Measurements from ENCODE around the gene KRTAP5-7. TPM values are rescaled to one million over a fixed set of nuclear protein-coding genes. Genes with fewer than 3 reads are reported as not detected.

Gene KRTAP5-7
- total and polyA plus RNA-seq, 2 of the 8 experiments (the other 6 are each of a cell fraction or from before 2014, with no cell fraction given): not detected

DNA sequence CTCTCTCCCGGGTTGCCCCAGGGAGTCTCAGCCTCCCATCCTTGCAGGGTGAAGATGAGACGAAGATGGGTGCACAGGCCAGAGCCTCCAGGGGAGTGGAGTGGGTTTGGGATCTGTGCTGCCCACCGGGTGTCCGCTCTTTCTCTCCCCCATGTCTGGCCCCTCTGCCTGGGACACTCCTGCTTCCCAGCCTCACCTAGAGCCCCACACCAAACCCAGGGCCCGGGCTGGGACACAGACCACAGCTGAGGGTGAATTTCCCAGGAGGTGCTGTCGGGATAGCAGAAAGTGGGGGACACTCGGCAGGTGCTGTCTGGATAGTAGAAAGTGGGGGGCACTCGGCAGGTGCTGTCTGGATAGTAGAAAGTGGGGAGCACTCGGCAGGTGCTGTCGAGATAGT lies 25.0 kb upstream of the KRTAP5-7 start:
- Histone ChIP-seq H3K36me3 (ENCODE audit: control insufficient read depth in 2 of 4, insufficient read depth in 4 of 4, low read length in 3 of 4) (peaks cover 3 to 16% (median 6%) of the 10 kb centered on the region in 4 experiments; a peak in 5 of 8 replicates), H2BK120ac (replicated peaks; ENCODE audit: low read depth, low read length) (no peak overlapping the region), H3K23ac (ENCODE audit: insufficient read length) (no peak overlapping the region), H3K27me3 (replicated peaks in 1 of 4; ENCODE audit: control insufficient read depth in 3 of 4, extremely low read depth in 1 of 4, insufficient read depth in 3 of 4, low read length in 3 of 4) (no peaks in the 10 kb centered on the region), H4K8ac (ENCODE audit: extremely low read depth, insufficient read depth, low read length) (no peak overlapping the region), H3K23me2 (ENCODE audit: low read depth, low read length) (no peaks in the 10 kb centered on the region), H3K4ac (replicated peaks; ENCODE audit: insufficient read length, low read depth, low read length) (no peak overlapping the region), H3K9me3 (ENCODE audit: insufficient read depth in 2 of 2, low read depth in 1 of 2, low read length in 1 of 2) (peaks cover 0 to 3% of the 10 kb centered on the region in 2 experiments; a peak in 1 of 4 replicates), H2BK5ac (ENCODE audit: low read depth, low read length) (no peak overlapping the region), H3K14ac (ENCODE audit: insufficient read length) (no peak overlapping the region), H4K20me1 (replicated peaks in 1 of 2; ENCODE audit: control insufficient read depth in 1 of 2, insufficient read depth in 2 of 2, low read length in 2 of 2) (peaks cover 0 to 1% of the 10 kb centered on the region in 2 experiments), H2BK20ac (ENCODE audit: low read length) (no peak overlapping the region), H4K5ac (ENCODE audit: insufficient read length, low read depth, low read length) (no peak overlapping the region), H3K27ac (ENCODE audit: low read depth, low read length) (no peak overlapping the region), H3K9ac (replicated peaks in 1 of 4; ENCODE audit: extremely low read depth in 1 of 4, low read depth in 3 of 4, low read length in 3 of 4) (no peak overlapping the region), H3K4me3 (ENCODE audit: extremely low read depth in 1 of 4, insufficient read depth in 2 of 4, low read depth in 3 of 4, low read length in 4 of 4) (no peak overlapping the region), H3K4me1 (replicated peaks in 1 of 4; ENCODE audit: control insufficient read depth in 3 of 4, insufficient read depth in 4 of 4, low read length in 3 of 4) (peaks cover 0 to 8% (median 5%) of the 10 kb centered on the region in 4 experiments; a peak in 5 of 7 replicates), H3K79me1 (ENCODE audit: low read depth, low read length) (no peaks in the 10 kb centered on the region), H2AK5ac (ENCODE audit: low read depth, low read length) (no peak overlapping the region), H2AFZ (ENCODE audit: low read length) (no peak overlapping the region), H2BK15ac (ENCODE audit: low read length) (no peak overlapping the region), H4K91ac (replicated peaks; ENCODE audit: insufficient read length, low read length) (no peak overlapping the region), H3K4me2 (ENCODE audit: insufficient read depth in 1 of 2, low read depth in 2 of 2, low read length in 2 of 2) (no peak overlapping the region), H2BK12ac (ENCODE audit: low read depth, low read length) (no peak overlapping the region), H3K56ac (replicated peaks; ENCODE audit: insufficient read length, low read depth, low read length) (no peak overlapping the region), H3K18ac (ENCODE audit: extremely low read depth, low read length) (no peak overlapping the region), H3K79me2 (ENCODE audit: control insufficient read depth in 1 of 2, insufficient read depth in 2 of 2, low read length in 2 of 2) (no peaks in the 10 kb centered on the region)
- WGBS, 2 experiments (ENCODE audit: extremely low coverage in 1 of 2, insufficient coverage in 1 of 2, insufficient read length in 1 of 2, insufficient replicate concordance in 2 of 2, low coverage in 1 of 2, low lambda C conversion rate in 2 of 2, missing lambda C conversion rate in 1 of 2): 84% methylated on average over 9 of the region's 10 CpGs; no CpG with 5 or more reads in 1 of the 2 experiments
- peak in 1 of 2 experiments; percentile 23 for DNase-seq (ENCODE audit: low read depth in 1 of 2, low spot score in 2 of 2)
- no peak for FAIRE-seq
- POLR2A ChIA-PET (ENCODE audit: partially characterized antibody): interaction anchor here (0.7 kb wide), 1 partner anchor 17 kb away, joined by 3 read pairs; no protein-coding TSS in a partner anchor
- CTCF ChIA-PET (ENCODE audit: partially characterized antibody): no interaction called here
- TF ChIP-seq RFX5 (IDR thresholded peaks at IDR 0.05; ENCODE audit: borderline replicate concordance, low read depth, low read length): no peak
- TF ChIP-seq EP300 (IDR thresholded peaks at IDR 0.05; ENCODE audit: borderline replicate concordance in 1 of 2, low read depth in 2 of 2, low read length in 2 of 2): no peak
- TF ChIP-seq, protein P1, sequence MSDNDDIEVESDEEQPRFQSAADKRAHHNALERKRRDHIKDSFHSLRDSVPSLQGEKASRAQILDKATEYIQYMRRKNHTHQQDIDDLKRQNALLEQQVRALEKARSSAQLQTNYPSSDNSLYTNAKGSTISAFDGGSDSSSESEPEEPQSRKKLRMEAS (IDR thresholded peaks at IDR 0.05): no peak
- TF ChIP-seq RXRA (IDR thresholded peaks at IDR 0.05; ENCODE audit: insufficient read depth, low read depth, low read length): no peak
- TF ChIP-seq SRF (IDR thresholded peaks at IDR 0.05; ENCODE audit: low read depth, low read length): no peak
- no peak for TF ChIP-seq KDM4A (IDR thresholded peaks at IDR 0.05; ENCODE audit: low read depth, low read length, severe bottlenecking)
- TF ChIP-seq GABPA (IDR thresholded peaks at IDR 0.05; ENCODE audit: borderline replicate concordance, insufficient read depth, low read length): no peak
- no peak for TF ChIP-seq TEAD4 (IDR thresholded peaks at IDR 0.05; ENCODE audit: low read depth, low read length)
- TF ChIP-seq KDM1A (IDR thresholded peaks at IDR 0.05; ENCODE audit: borderline replicate concordance, low read length): no peak
- TF ChIP-seq HDAC6 (IDR thresholded peaks at IDR 0.05; ENCODE audit: low read depth, low read length): no peak
- no peak for TF ChIP-seq RBBP5 (IDR thresholded peaks at IDR 0.05; ENCODE audit: borderline replicate concordance, low read depth, low read length)
- TF ChIP-seq SP2 (IDR thresholded peaks at IDR 0.05; ENCODE audit: low read length): no peak
- TF ChIP-seq RAD21 (IDR thresholded peaks at IDR 0.05 in 1 of 2, conservative IDR thresholded peaks at IDR 0.05 in 1 of 2; ENCODE audit: low read depth in 2 of 2, low read length in 2 of 2): no peak
